GM21529 (cell line): ENCODE results near the gene IQGAP3.

Experiments
- ATAC-seq: cut with Tn5 transposase; IDR thresholded peaks from one replicate; pipeline ENCODE4 v1.9.1; 2021; ENCODE audit not compliant: unreplicated experiment

The IQGAP3 gene

GRCh38 chr1:156516821-156517220 is 55.5 kb downstream of the IQGAP3 start:
- ATAC-seq: no peak

- no peak for ATAC-seq
Observed at GRCh38 chr1:156515956-156516355, 56.4 kb downstream of the IQGAP3 start.

GRCh38 chr1:156513185-156513584 is 59.2 kb downstream of the IQGAP3 start:
- ATAC-seq: no peak

- no peak for ATAC-seq
Observed at GRCh38 chr1:156511644-156512043, 60.7 kb downstream of the IQGAP3 start.

- no peak for ATAC-seq
Observed at GRCh38 chr1:156510709-156511108, 61.7 kb downstream of the IQGAP3 start.

GRCh38 chr1:156509424-156510034 is 62.8 kb downstream of the IQGAP3 start:
- no peak for ATAC-seq

GRCh38 chr1:156508955-156509234 is 63.5 kb downstream of the IQGAP3 start:
- ATAC-seq: no peak

GRCh38 chr1:156508205-156508954 is 64.0 kb downstream of the IQGAP3 start:
- ATAC-seq: no peak

- ATAC-seq: no peak
Observed at GRCh38 chr1:156506450-156506849, 65.9 kb downstream of the IQGAP3 start.

GRCh38 chr1:156505679-156506298 is 66.6 kb downstream of the IQGAP3 start:
- ATAC-seq: no peak

GRCh38 chr1:156504821-156505678 is 67.3 kb downstream of the IQGAP3 start:
- peak; percentile 34 for ATAC-seq

GRCh38 chr1:156504438-156504813 is 67.9 kb downstream of the IQGAP3 start:
- ATAC-seq: no peak

GRCh38 chr1:156503698-156504437 is 68.5 kb downstream of the IQGAP3 start:
- no peak for ATAC-seq

- no peak for ATAC-seq
Observed at GRCh38 chr1:156502894-156503697, 69.3 kb downstream of the IQGAP3 start.

GRCh38 chr1:156502391-156502893 is 69.9 kb downstream of the IQGAP3 start:
- ATAC-seq: no peak

- peak; percentile 47 for ATAC-seq
Observed at GRCh38 chr1:156500793-156501506, 71.4 kb downstream of the IQGAP3 start.

GRCh38 chr1:156500543-156500792 is 71.9 kb downstream of the IQGAP3 start, which contains the start of gene MEF2D:
MEF2D (minus strand) TSS chr1:156500775; CDS start chr1:156483292, 17,483 bp downstream.
- ATAC-seq: no peak

GRCh38 chr1:156499842-156500542 is 72.4 kb downstream of the IQGAP3 start:
- ATAC-seq: peak; percentile 0
